ENCODE data around the gene FKBP15.
"Not testable (repeated sequence)": the region's sequence is repeated elsewhere in the genome, so short reads cannot be mapped to it uniquely, and the experiment has no call there.

FKBP15 gene

DNA sequence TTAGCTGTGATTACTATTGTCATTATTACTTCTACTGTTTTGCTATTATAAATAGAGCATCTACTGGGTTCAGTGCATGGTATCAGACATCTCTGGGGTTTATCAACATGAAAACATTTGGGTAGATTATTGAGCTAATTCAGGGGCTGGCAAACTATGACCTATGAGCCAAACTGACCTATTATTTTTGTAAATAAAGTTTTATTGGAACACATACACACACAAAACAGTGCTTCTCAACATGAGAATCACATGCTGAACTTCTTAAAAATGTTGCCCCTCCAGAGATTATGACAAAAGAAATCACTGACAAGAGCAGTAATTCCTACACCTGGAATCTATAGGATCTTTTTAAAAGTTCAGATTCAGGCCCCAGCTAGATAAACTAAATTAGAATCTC is 39.9 kb downstream of the FKBP15 start:
- DNase-seq = no peak

DNA sequence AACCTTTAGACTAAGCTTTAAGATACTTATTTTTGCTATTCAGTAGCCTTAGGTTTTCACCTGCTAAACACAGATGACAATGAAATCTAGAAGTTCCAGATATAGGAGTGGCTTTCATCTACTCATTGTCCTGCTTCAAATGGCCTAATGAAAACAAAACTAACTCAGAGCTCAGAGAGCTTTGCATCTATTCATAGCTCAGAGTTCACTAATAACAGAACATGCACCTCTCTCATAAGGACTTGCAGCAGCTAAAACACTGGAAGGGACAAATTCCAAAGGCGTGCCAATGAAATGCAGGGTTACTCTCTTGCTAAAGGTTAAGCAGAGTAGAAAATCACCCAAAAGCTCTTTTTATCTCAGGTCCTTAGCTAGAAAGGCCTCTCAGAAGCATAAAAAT is 41.2 kb downstream of the FKBP15 start:
- no peak for DNase-seq

DNA sequence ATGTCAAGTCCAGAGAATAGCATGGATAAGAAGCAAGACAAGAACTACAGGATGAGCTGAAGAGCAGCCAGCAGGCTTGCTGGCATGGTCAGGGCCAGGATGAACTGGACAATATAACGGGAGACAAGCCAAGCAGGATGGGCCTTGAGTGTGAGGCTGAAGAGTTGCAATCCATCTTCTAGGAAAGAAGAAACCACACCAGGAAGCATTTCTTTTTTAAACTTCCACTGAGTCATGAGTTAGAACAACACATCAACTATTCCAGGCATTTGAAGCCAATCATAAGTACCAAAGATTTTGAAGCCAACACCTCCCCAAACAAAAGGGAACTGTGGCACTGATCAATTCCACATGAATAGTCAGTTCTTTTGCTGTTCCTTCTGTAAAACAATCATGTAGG is 43.0 kb downstream of the FKBP15 start:
- no peak for DNase-seq

DNA sequence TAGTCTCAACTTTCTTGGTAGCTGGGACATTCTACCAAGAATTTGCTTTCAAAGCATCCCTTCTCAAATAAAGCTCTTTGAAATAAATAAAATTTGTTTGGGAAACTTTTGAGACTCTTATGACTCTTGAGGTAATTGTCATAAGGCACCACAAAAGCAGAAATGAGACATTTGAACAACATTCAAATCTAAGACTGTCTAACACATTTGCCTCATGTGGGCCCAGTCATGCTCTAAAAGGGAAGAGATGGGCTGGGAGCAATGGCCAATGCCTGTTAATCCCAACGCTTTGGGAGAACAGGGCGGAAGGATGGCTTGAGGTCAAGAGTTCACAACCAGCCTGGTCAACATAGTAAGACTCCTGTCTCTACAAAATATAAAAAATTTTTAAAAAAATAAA is 43.8 kb downstream of the FKBP15 start:
- no peak for DNase-seq

DNA sequence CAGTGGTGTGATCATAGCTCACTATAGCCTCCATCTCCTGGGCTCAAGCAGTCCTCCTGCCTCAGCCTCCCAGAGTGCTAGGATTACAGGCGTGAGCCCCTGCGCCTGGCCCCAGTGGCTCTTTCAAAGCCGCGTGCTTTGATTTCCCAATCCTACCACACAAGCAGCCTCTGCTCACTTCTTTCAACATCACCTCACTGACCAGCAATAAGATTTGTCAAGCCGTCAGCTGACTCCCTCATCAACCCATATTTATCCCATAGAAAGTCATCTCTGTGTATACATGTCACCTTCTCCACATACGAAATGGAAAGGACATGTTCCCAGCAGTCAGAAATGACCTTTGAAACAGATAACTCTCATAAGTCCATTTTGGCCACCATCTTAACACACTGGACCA is 44.3 kb downstream of the FKBP15 start:
- DNase-seq = no peak

DNA sequence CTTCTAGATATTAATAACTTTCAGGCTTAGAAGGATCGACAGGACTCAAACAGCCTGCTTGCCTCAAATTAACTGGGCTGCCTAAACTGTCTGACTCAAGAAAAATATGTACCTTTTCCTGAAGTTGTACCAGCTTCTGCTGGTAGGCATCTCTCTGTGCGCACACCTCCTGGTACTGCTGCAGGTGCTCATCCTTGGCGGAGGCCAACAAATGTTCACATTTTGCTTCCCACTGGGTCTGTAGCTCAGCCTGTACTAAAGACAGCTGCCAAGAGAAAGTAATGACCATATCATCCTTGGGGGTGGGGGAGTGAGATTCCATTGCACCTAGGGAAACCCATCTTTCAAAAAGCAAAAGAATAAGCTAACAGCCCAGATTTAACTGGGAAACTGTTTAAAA is 47.7 kb downstream of the FKBP15 start:
- DNase-seq = no peak

DNA sequence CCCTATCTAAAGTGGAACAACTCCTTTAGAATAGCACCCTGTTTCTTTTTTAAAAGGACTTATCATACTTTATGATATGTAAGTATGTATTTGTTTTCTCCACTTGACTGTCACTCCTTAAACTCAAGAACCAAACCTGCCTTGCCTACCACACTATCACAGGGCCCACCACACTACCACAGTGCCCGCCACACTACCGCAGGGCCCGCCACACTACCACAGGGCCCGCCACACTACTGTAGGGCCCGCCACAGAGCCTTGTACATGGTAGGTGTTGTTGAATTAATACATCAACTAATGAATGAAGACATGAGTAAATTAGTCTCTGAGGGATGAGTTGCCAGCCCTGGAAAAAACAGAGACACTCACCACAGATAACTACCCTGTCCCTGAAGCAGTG is 52.3 kb downstream of the FKBP15 start:
- no peak for DNase-seq

DNA sequence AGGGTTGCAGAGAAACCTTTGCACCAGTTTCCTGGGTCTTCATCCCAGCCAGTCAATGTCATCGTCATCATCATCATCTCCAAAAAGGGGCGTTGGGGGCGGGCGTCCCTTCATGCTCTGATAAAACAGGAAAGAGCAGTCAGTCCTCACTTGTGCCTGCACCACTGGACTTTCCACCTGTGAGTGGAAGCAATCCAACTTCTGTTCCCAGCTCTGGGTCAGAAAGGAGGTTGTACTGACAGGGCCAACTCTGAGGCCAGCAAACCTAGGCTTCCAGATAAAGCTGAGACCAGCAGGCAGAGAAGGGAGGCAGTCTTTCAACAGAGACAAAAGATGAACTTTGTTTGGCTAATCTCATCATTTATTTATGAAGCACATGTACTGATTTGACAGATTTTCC is 55.0 kb downstream of the FKBP15 start:
- DNase-seq = no peak

DNA sequence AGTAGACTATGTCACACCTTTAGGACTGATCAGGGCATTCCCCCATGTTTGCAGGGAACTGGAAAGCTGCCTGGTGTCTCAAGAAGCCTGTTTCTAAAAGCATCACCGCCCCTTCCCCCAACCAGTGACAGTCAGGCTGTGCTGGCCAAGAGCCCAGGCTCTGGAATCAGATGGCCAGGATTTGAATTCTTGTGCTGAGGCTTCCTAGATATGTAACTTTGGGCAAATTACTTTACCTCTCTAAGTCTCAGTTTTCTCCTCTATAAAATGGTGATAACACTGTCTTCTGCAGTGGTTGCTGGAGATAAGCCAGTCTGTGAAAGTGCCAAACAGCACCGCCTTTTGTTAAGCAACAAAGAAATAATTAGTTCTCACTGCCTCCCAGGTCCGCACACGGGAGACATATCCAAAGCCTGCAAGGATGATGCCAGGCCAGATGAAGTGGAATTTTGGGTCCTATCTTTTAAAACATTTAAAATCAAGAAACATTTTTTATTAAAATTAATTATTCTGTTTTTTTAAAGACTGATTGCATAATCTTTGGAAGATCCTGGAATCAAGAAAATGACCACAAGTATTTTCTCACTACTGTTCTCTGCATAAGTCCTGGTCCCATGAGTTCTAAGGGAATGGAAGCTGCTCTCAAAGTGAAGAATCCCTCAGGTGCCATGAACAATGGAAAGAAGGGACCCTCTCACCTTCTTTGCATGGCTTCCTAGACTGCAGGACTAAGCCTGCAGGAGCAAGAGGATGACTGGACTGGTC is 56.4 kb downstream of the FKBP15 start:
- DNase-seq = no peak

DNA sequence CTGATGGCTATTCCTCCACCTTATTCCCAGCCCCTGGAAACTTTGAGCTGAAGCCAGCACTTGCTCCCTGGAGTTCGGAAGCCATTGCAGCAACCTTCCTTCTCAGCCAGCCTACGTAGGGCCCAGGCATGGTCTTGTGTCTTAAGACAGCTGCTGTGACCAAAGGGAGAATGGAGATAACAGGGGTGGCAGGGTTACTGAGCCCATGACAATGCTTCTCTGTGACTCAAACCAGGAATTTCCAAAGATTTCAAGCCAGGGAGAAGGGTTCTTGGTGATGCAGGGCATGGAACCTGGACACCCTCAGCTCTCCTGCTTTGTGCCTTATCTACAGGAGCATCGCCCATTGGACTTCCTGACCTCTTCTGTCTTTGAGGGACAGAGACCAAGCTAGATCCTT is 58.1 kb downstream of the FKBP15 start:
- DNase-seq = no peak

DNA sequence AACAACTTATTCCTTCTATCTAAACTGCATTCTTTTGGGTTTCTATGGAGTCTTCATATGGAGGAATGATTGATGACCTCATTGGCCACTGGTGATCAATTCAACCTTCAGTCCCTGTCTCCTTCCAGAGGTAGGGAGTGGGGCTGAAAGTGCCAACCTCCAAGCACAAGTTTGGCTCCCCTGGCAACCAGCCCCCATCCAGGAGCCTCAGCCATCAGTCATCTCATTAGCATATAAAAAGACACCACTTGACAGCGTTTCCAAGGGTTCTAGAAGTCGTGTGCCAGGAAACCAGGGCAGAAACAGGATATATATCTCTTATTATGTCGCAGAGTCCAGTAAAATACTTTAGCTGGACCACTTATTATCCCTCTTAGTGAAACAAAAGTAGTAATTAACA is 60.5 kb downstream of the FKBP15 start:
- DNase-seq = no peak

DNA sequence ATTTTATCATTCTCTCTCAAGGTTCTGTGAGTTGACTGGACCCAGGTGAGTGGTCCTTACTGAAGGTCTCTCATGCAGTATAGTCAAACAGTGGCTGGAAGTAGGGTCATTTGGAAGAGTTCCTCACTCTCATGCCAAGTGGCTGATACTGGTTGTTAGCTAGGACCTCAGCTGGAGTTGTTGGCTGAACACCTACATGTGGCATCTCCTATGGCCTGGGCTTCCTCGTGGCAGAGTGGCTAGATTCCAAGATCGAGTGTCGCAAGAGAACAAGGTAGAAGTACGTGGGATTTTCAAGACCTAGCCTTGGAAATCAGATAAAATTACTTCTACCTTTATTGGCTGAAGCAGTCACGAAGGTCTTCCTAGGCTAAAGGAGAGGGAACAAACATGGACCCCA is 62.6 kb downstream of the FKBP15 start:
- no peak for DNase-seq

DNA sequence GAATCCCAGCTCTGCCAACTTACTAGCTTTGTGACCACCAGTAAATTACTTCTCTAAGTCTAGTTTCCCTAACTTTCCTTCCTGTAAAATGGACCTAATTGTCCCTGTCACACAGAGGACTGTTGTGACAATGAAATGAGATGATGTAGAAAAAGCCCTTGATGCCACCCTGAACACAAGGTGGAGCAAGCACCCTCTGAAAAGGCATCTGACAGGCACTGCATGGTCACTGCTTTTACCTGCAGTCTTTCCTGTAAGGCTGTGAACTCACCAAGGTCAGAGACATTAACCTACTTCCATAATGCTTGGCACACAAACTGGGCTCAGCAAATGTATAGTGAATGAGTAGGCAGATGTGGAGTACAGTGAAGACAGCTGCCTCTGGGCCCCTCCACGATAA is 64.2 kb downstream of the FKBP15 start:
- DNase-seq = no peak

DNA sequence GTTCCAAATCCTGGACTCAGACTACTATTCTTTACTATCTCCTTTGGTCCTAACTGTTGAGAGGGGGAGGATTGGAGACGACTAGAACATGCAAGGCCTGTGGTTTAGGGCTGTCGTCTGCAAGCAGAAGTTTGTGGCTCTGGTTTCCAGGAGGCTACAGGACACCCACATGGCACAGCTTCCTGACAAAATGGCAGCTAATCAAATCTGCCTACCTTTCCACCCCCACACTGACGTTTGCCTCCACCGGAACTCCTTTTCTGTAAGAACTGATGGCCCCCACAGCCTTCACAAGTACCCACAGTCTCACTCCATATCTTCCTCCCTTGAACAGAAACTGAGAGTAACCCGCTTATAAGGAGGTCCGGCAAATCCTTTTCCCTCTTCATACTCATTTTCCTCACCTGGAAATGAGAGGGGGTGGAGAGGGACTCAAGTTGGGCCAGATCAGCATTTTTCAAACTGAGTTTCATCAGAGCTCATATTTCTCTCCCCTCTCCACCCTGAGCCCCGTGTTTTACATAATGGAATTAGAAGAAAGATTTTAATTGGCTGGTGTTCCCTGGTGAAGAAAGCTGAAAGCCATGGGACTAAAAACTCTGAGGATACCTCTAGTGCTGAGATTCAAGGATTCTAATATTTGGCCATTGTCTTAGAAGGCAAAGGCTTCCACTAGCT is 65.0 kb downstream of the FKBP15 start:
- no peak for DNase-seq

DNA sequence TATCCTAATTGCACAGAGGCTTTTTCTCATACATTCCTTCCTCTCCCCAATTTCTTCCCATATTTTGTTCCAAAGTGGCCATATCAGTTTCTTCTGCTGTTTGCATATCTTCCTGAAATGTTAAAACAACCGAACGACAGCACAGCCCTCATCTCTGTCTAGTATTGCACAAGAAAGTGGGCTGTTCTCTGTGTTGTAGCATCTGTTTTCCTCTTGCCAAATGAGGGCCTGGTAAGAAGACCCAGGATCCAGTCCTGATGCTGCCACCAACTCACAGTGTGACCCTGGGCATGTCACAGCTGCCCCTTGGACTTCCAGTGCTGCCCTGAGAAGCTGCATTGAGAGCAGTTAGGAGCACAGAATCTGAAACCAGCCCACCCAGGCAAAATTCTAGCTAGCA is 66.1 kb downstream of the FKBP15 start:
- no peak for DNase-seq

DNA sequence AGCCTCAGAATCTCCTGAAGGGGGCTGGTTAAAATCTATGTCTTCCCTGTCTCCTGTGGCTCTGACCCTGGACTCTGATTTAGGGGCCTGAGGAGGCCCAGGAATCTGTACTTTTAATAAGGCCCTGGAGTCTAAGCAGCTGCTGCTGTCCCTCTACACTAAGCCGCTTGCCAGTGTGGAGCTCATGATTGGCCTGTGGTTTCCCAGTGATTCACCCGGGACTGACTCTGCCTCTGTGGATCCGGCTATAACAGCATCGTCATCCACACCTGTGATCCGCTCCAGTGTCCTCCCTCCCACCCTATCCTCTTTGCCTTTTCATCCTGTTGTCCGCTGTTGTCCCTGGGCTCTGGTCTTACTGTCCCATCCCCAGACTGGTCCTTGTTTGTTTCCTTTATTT is 66.6 kb downstream of the FKBP15 start:
- DNase-seq = no peak

DNA sequence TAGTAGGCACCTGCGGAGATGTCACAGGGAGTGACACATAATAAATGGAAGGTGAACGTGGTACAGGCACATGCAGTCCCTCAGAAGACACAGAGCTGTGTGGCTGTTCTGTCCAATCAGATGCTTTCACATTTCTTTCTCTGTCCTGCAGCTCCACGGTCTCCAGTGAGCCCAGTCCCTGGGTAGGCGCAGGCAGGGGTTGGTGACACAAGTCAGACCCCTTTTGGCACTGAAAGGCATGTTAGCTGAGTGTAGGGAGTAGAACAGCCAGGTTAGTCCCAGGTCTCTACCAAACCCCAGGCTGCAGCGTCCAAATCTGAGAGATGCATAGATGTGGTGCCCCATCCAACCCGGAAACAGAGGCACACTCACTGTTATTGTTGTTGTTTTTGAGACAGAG is 67.5 kb downstream of the FKBP15 start:
- no peak for DNase-seq

DNA sequence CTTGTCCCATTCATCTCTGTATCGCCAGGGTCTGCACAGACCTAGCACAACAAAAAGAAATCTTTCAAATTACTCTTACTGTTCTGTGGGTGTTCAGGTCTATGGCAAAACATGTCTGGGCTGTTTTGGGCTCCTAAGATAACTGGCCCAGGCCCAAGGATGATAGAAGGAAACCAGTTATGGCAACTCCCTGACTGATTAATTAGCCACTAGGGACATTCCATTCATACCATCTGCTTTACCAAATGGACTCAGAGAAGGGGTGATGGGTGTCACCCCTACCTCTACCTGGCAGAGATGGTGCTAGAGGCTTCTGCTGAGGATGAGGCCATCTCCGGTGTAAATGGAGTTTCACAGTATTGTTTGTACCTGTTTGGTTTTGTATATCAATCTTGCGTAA is 68.4 kb downstream of the FKBP15 start:
- DNase-seq = no peak

DNA sequence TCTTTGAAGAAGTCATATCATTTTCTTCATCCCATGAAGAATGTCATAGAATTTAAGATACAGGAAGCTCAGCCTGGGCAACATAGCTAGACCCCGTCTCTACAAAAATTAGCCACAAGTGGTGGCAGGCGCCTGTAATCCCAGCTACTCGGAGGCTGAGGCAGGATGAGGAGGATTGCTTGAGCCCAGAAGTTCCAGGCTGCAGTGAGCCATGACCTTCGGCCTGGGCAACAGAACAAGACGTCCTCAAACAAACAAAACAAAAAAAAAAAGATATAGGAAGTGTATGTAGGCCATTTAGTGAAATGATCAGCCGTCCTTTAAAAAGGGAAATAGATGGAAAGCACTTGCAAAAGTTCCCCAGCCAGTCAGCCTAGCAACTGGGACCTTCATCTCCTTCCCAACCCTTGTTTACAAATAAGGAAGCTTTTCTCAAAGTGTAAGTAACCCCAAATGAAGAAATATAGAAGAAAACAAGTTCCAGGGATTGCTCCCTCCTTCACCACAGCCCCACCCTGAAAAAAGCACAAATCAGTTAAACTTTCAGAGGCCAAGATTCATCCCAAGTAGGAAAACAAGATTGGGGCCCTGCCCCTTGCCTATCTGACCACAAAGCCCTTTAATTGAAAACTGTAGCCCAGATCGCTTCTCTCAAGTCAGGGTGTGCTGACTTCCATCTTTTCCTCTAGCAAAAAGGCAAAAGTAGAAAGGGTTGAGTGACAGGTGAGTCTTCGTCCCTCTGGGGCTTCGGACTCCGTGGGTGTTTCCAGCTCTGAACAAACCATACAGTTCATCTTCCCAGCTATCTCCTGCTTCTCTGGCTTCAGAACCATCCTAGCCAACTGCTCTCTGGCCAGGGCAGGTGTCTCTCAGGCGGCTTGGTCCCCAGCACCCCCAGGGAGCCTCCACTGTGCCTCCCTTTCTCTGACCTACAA is 69.1 kb downstream of the FKBP15 start:
- DNase-seq = no peak

DNA sequence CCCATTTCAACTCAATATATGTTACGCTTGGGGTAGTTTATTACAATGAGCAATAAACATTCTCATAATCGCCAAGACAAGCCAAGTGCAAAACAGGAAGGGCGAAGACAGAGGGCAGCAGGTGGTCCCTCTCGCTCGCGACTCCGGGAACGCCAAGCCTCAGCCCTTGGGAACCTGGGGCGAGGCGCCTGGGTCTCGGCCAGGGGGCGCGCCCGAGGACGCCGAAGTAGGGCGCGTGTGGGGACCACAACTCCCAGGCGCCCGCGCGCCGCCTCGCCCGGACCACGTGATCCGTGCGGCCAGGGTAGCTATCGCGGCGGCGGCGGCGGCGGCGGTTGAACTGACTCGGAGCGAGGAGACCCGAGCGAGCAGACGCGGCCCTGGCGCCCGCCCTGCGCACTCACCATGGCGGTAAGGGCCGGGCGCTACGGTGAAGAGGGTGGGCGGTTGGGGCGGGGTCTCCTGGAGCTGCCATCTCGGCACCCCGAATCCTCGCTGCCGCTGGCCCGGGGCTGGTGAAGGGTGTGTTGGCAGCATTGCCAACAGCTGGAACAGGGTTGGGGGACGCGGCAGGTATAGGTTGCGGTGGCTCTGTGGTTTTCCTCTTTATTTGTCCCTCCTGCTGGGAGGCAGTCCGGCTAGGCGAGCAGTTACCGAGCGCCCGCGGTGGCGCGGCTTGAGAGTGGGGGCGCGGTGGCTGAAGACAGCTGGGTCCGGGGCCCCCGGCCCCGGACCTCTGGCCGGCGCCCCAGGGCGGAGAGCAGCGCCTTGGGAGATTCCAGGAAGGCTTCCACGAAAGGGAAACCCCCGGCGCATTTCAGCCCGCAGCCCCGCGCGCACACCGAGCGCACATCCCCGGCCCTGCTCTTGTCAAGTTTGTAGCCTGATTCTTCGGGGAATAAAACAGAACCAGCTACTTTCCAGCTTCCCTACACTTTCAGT is 70.1 kb downstream of the FKBP15 start, which contains the start of gene SLC31A2:
TSS of gene SLC31A2 (plus strand) at position 338 of the 942 bp plus-strand sequence. CDS start at position 406, 68 bp downstream.
- peak; percentile 86 for DNase-seq

DNA sequence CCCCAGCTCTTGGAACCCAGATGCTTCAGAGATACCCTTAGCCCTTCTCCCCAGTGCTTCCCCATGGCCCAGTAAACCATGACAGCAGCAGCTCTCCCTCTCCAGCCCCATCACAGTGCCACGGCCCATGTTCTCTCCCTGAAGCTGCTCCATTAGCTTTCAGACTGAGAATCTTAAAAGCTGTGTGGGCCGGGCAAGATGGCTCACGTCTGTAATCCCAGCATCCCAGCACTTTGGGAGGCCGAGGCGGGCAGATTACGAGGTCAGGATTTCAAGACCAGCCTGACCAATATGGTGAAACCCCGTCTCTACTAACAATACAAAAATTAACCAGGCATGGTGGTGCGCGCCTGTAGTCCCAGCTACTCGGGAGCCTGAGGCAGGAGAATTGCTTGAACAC is 71.5 kb downstream of the FKBP15 start:
- DNase-seq = not testable (repeated sequence)

DNA sequence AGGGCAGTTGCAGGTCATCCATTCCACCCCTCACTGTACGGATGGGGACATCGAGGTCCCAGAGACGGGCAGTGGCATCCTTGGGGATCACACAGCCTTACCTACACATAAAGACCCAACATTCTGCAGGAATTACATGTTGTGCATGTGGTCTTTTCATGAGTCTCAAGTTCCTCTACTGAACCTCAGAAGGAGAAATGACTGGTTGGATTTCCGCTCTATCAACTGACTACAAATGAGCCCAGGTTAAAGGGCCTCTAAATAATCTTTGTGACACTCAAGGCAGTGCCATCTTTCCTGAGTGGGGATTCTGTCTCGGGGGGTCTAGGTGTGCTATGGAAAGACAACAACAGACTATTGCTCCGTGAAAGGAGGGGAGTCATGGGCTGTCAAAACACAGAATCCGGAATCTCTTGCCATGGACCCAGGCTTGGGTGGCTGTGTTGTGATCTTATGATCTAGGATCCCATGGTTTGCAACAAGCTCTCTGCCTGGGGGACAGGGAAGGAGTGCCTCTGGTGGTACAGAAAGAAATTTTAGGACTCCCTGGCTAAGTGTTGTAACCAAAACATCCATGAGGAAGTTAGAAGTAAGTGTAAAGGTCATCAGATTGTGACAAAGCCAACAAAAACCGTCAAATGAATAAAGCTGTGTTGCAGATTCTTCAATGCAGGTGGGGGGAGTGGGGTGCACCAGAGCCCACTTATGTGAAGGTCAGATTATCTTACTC is 72.1 kb downstream of the FKBP15 start:
- DNase-seq = no peak
